PFSK-1 (cell line): ENCODE results near the gene SOHLH2.

Source experiments
- FOXP2 ChIP-seq: optimal IDR thresholded peaks from 2 replicates; pipeline ENCODE3; 2011; ENCODE audit warnings: borderline replicate concordance, control low read depth, inconsistent platforms; ENCODE audit not compliant: insufficient read depth; ENCODE audit errors: extremely low read length, extremely low read depth
- POLR2AphosphoS5 ChIP-seq: IDR thresholded peaks from 2 replicates; pipeline ENCODE4 v1.6.1; 2012; ENCODE audit warnings: low read depth, mild to moderate bottlenecking, control low read depth, low read length, moderate library complexity
- REST ChIP-seq, 2 experiments: IDR thresholded peaks; 2 replicates each; pipeline versions ENCODE4 v1.6.1 to v1.8.0; 2011 to 2012; ENCODE audit warnings: low read depth in 2 of 2, low read length in 2 of 2, control low read depth in 1 of 2, inconsistent platforms in 1 of 2, mild to moderate bottlenecking in 1 of 2, moderate library complexity in 1 of 2; ENCODE audit not compliant: insufficient read depth in 1 of 2
- SIN3A ChIP-seq: IDR thresholded peaks from 2 replicates; pipeline ENCODE4 v1.6.1; 2012; ENCODE audit warnings: mild to moderate bottlenecking, low read length, moderate library complexity, borderline replicate concordance; ENCODE audit not compliant: insufficient read depth
- TAF1 ChIP-seq: IDR thresholded peaks from 2 replicates; pipeline ENCODE4 v1.6.1; 2012; ENCODE audit warnings: low read length, control low read depth, borderline replicate concordance; ENCODE audit not compliant: insufficient read depth

Gene SOHLH2

DNA sequence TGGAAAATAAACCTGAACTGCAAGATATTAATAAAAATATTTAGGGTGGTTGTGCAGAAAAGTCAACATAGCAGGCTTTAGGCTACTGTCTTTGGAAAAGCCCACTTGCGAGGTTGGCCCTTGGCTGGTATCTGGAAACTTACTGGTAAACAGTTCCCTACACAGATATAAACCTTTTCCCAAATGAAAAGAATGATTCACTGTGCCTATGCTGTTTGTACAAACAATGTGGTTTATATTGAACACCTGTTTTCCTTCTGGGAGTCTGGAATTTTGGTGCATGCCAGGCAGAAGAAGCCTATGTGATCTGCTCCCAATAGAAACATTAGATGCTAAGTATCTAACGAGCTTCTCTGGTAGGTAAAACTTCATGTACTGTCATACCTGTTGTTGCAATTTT is 29.7 kb upstream of the SOHLH2 start:
- TF ChIP-seq SIN3A (no peak), TAF1 (no peak), POLR2AphosphoS5 (no peak)

DNA sequence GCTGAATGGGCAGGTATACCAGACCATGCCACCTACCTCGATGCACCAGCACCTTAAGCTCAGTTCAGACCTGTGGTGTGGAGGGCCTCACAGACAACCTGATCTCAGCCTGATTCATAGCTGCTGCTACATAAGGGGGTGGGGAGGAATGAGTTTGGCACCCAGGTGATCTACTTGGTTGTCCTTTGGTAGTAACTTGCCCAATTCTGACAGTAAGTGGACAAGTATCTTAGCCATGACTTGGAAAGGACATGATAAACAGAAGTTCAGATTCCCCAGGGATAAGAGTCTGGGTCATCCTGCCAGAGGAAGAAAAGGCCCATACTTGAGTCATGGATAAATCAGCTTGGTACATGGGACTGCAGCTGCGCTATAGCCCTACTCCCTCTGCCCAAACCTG is 28.4 kb upstream of the SOHLH2 start:
- TF ChIP-seq REST (IDR thresholded peaks at IDR 0.05; ENCODE audit: insufficient read depth in 1 of 2, low read depth in 2 of 2, low read length in 2 of 2) (no peak), FOXP2 (no peak), SIN3A (no peak), TAF1 (no peak), POLR2AphosphoS5 (no peak)

GRCh38 chr13:36231236-36231635 is 16.9 kb upstream of the SOHLH2 start:
- TF ChIP-seq SIN3A (no peak), REST (IDR thresholded peaks at IDR 0.05; ENCODE audit: insufficient read depth in 1 of 2, low read depth in 2 of 2, low read length in 2 of 2) (no peak), POLR2AphosphoS5 (no peak), FOXP2 (no peak)

DNA sequence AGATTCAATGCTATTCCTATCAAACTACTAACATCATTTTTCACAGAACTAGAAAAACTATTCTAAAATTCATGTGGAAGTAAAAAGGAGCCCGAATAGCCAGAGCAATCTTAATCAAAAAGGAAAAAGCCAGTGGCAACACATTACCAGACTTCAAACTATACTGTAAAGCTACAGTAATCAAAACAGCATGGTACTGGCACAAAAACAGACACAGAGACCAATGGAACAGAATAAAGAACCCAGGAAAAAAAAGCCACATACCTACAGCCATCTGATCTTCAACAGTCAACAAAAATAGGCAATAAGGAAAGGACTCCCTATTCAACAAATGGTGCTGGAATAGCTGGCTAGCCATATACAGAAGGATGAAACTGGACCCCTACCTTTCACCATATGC is 10.4 kb upstream of the SOHLH2 start:
- TF ChIP-seq TAF1 (no peak), REST (IDR thresholded peaks at IDR 0.05; ENCODE audit: insufficient read depth in 1 of 2, low read depth in 2 of 2, low read length in 2 of 2) (no peak), FOXP2 (no peak), SIN3A (no peak), POLR2AphosphoS5 (no peak)

- TF ChIP-seq REST (IDR thresholded peaks at IDR 0.05; ENCODE audit: insufficient read depth in 1 of 2, low read depth in 2 of 2, low read length in 2 of 2) (no peak), TAF1 (no peak), FOXP2 (no peak), POLR2AphosphoS5 (no peak), SIN3A (no peak)
Measured at GRCh38 chr13:36219883-36220282, 5.5 kb upstream of the SOHLH2 start.
